A673 (cell line): Measurements from ENCODE around the gene SORCS3.

Experiments used
- EZH2 ChIP-seq: fragments of 200-600 bp; sonication (generic); IDR thresholded peaks from 2 replicates; pipeline ENCODE4 v1.6.1; 2017; ENCODE audit warnings: borderline replicate concordance, low read depth, mild to moderate bottlenecking, mixed read lengths, antibody characterized with exemption, low read length; ENCODE audit not compliant: poor library complexity, severe bottlenecking
- TF ChIP-seq, protein P1 (sequence below): fragments of 300-800, 200-600 bp; sonication (generic); conservative IDR thresholded peaks from 2 replicates; pipeline ENCODE4 v1.5.1; 2017; ENCODE audit warnings: low read depth, mild to moderate bottlenecking, antibody characterized with exemption, low read length, moderate library complexity, mixed read lengths

DNA sequence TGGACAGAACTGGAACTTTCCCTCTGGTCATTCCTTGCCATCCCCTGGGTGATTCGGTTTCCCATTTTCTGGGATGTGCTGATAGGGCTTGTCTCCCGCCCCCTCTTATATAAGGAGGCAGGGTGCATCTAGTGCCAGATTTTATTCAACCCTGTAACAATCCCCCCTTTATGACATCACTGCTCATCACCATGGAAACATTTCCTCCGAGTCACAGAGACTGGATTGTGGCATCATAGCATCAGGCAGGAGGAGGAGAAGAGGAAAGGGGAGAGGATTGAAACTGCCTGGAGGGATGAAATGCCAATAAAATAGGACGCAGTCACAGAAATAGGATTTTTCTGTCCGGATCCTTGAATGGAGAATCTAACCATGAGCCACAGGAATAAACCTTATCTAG is 25.0 kb downstream of the SORCS3 start:
- TF ChIP-seq, protein P1, sequence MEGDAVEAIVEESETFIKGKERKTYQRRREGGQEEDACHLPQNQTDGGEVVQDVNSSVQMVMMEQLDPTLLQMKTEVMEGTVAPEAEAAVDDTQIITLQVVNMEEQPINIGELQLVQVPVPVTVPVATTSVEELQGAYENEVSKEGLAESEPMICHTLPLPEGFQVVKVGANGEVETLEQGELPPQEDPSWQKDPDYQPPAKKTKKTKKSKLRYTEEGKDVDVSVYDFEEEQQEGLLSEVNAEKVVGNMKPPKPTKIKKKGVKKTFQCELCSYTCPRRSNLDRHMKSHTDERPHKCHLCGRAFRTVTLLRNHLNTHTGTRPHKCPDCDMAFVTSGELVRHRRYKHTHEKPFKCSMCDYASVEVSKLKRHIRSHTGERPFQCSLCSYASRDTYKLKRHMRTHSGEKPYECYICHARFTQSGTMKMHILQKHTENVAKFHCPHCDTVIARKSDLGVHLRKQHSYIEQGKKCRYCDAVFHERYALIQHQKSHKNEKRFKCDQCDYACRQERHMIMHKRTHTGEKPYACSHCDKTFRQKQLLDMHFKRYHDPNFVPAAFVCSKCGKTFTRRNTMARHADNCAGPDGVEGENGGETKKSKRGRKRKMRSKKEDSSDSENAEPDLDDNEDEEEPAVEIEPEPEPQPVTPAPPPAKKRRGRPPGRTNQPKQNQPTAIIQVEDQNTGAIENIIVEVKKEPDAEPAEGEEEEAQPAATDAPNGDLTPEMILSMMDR, result no peak
- TF ChIP-seq EZH2, result no peak
